ENCODE data around the gene LCP2. TPM values are rescaled to one million over a fixed set of nuclear protein-coding genes. Genes with fewer than 3 reads are reported as not detected.

LCP2 gene
- total and polyA plus RNA-seq, 2 of the 8 experiments (the other 6 are each of a cell fraction or from before 2014, with no cell fraction given), result 0.26 to 0.33 TPM

DNA sequence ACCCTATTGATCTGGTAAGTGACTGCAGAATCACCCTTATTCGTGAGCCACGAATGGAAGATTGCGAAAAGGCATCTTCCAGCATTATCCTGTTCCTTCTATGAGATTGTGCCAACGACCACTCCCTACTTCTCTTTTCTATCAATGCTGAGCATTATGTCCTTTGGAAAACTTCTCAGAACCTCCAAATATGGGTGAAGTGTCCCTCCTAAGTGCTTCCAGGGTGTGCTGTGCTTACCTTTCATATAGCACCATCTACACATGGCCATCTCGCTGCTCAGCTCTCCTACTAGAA lies 14.7 kb upstream of the LCP2 start:
- H4K91ac ChIP-seq (replicated peaks; ENCODE audit: insufficient read length, low read length), result no peak overlapping the region
- ChIA-PET POLR2A (ENCODE audit: partially characterized antibody) (no interaction called here), CTCF (ENCODE audit: partially characterized antibody) (no interaction called here)
- H4K5ac ChIP-seq (ENCODE audit: insufficient read length, low read depth, low read length), result no peak overlapping the region
- no peak overlapping the region for H3K4me3 ChIP-seq (ENCODE audit: extremely low read depth in 1 of 4, insufficient read depth in 2 of 4, low read depth in 3 of 4, low read length in 4 of 4)
- 90% methylated on average over 5 of the region's 5 CpGs; no CpG with 5 or more reads in 1 of the 2 experiments for WGBS, 2 experiments (ENCODE audit: extremely low coverage in 1 of 2, insufficient coverage in 1 of 2, insufficient read length in 1 of 2, insufficient replicate concordance in 2 of 2, low coverage in 1 of 2, low lambda C conversion rate in 2 of 2, missing lambda C conversion rate in 1 of 2)
- no peak overlapping the region for H2BK15ac ChIP-seq (ENCODE audit: low read length)
- H3K36me3 ChIP-seq (ENCODE audit: control insufficient read depth in 2 of 4, insufficient read depth in 4 of 4, low read length in 3 of 4), result no peaks in the 10 kb centered on the region
- no peak overlapping the region for H2BK20ac ChIP-seq (ENCODE audit: low read length)
- H3K4me1 ChIP-seq (replicated peaks in 1 of 4; ENCODE audit: control insufficient read depth in 3 of 4, insufficient read depth in 4 of 4, low read length in 3 of 4), result peaks cover 0 to 9% (median 1%) of the 10 kb centered on the region in 4 experiments; a peak in 4 of 7 replicates
- H3K18ac ChIP-seq (ENCODE audit: extremely low read depth, low read length), result no peak overlapping the region
- H3K27ac ChIP-seq (ENCODE audit: low read depth, low read length), result no peak overlapping the region
- no peak overlapping the region for H2BK12ac ChIP-seq (ENCODE audit: low read depth, low read length)
- no peak for DNase-seq (ENCODE audit: low read depth in 1 of 2, low spot score in 2 of 2)
- H3K79me2 ChIP-seq (ENCODE audit: control insufficient read depth in 1 of 2, insufficient read depth in 2 of 2, low read length in 2 of 2), result no peaks in the 10 kb centered on the region
- no peaks in the 10 kb centered on the region for H3K79me1 ChIP-seq (ENCODE audit: low read depth, low read length)
- FAIRE-seq, result no peak
- H3K4me2 ChIP-seq (ENCODE audit: insufficient read depth in 1 of 2, low read depth in 2 of 2, low read length in 2 of 2), result no peak overlapping the region
- H3K4ac ChIP-seq (replicated peaks; ENCODE audit: insufficient read length, low read depth, low read length), result no peak overlapping the region
- H3K9me3 ChIP-seq (ENCODE audit: insufficient read depth in 2 of 2, low read depth in 1 of 2, low read length in 1 of 2), result no peaks in the 10 kb centered on the region
- no peak overlapping the region for H2AFZ ChIP-seq (ENCODE audit: low read length)
- no peak overlapping the region for H3K9ac ChIP-seq (replicated peaks in 1 of 4; ENCODE audit: extremely low read depth in 1 of 4, low read depth in 3 of 4, low read length in 3 of 4)
- H2BK5ac ChIP-seq (ENCODE audit: low read depth, low read length), result no peak overlapping the region
- H2AK5ac ChIP-seq (ENCODE audit: low read depth, low read length), result no peak overlapping the region
- H4K20me1 ChIP-seq (replicated peaks in 1 of 2; ENCODE audit: control insufficient read depth in 1 of 2, insufficient read depth in 2 of 2, low read length in 2 of 2), result no peaks in the 10 kb centered on the region
- H3K14ac ChIP-seq (ENCODE audit: insufficient read length), result no peak overlapping the region
- no peaks in the 10 kb centered on the region for H3K27me3 ChIP-seq (replicated peaks in 1 of 4; ENCODE audit: control insufficient read depth in 3 of 4, extremely low read depth in 1 of 4, insufficient read depth in 3 of 4, low read length in 3 of 4)
- H3K23me2 ChIP-seq (ENCODE audit: low read depth, low read length), result no peaks in the 10 kb centered on the region
- no peak overlapping the region for H2BK120ac ChIP-seq (replicated peaks; ENCODE audit: low read depth, low read length)
- no peak overlapping the region for H4K8ac ChIP-seq (ENCODE audit: extremely low read depth, insufficient read depth, low read length)
- H3K56ac ChIP-seq (replicated peaks; ENCODE audit: insufficient read length, low read depth, low read length), result no peak overlapping the region
- H3K23ac ChIP-seq (ENCODE audit: insufficient read length), result no peak overlapping the region
- TF ChIP-seq TBP (IDR thresholded peaks at IDR 0.05; ENCODE audit: low read depth, low read length), result no peak
- TF ChIP-seq SUZ12 (IDR thresholded peaks at IDR 0.05; ENCODE audit: low read length), result no peak
- no peak for TF ChIP-seq EGR1 (IDR thresholded peaks at IDR 0.05; ENCODE audit: borderline replicate concordance, low read depth, low read length)
- TF ChIP-seq POLR2AphosphoS5 (IDR thresholded peaks at IDR 0.05; ENCODE audit: low read depth, low read length), result no peak
- TF ChIP-seq, protein P1, sequence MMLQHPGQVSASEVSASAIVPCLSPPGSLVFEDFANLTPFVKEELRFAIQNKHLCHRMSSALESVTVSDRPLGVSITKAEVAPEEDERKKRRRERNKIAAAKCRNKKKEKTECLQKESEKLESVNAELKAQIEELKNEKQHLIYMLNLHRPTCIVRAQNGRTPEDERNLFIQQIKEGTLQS (IDR thresholded peaks at IDR 0.05; ENCODE audit: insufficient read depth, low read depth, low read length), result no peak
- TF ChIP-seq GABPA (IDR thresholded peaks at IDR 0.05; ENCODE audit: borderline replicate concordance, insufficient read depth, low read length), result no peak
- TF ChIP-seq, protein P2, sequence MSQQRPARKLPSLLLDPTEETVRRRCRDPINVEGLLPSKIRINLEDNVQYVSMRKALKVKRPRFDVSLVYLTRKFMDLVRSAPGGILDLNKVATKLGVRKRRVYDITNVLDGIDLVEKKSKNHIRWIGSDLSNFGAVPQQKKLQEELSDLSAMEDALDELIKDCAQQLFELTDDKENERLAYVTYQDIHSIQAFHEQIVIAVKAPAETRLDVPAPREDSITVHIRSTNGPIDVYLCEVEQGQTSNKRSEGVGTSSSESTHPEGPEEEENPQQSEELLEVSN (IDR thresholded peaks at IDR 0.05), result no peak
- TF ChIP-seq TAF7 (optimal IDR thresholded peaks at IDR 0.05; ENCODE audit: borderline replicate concordance, low read depth, low read length), result no peak
- no peak for TF ChIP-seq NANOG (IDR thresholded peaks at IDR 0.05; ENCODE audit: insufficient read depth, low read depth, low read length, poor library complexity, severe bottlenecking)
- no peak for TF ChIP-seq MAFK (IDR thresholded peaks at IDR 0.05; ENCODE audit: low read depth, low read length)
- TF ChIP-seq KDM1A (IDR thresholded peaks at IDR 0.05; ENCODE audit: borderline replicate concordance, low read length), result no peak
- TF ChIP-seq HDAC6 (IDR thresholded peaks at IDR 0.05; ENCODE audit: low read depth, low read length), result no peak
- no peak for TF ChIP-seq SIN3A (conservative IDR thresholded peaks at IDR 0.05 in 1 of 2, IDR thresholded peaks at IDR 0.05 in 1 of 2; ENCODE audit: low read depth in 1 of 2, low read length in 2 of 2)

Measured in H1 (cell line).